ENCODE data around the gene PET117.
"Not testable (repeated sequence)": the region's sequence is repeated elsewhere in the genome, so short reads cannot be mapped to it uniquely, and the experiment has no call there.

The PET117 gene, protein sequence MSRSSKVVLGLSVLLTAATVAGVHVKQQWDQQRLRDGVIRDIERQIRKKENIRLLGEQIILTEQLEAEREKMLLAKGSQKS

DNA sequence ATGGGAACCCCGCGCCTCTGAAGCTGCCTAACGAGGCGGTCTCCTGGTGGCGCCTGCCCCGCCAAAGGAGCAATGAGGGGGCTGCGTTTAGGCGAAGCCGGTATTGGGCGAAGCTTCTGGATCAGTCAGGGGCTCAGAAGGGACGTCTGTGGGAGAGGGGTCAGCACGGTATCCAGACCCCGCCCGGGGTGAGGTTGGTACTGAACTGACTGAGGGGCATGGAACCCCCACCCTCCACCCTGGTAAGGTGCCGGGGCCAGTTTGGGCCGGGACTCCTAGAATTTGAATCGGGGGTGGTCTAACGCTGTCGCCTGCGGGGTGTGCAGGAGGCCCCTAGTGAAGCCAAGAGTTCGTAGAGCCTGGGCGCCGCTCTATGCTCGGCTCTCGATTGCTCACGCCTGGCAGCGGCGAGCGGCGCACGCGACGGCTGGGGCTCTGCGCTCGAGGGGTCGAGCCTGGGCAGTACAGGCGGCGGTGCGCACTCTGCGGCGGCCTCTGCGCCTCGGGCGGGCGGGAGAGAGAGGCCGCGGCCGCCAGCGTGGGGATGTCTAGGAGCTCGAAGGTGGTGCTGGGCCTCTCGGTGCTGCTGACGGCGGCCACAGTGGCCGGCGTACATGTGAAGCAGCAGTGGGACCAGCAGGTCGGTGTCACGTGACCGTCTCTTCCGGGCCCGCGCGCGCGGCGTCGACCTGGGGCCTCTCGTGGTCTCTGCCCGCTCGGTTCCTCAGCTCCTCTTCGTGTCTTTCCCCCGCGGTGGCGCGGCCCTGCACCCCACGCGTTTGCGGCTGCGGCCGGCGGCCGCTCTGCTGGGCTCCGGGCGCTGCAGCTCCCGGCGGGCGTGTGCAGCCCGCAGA lies at the start of gene PET117, which contains the start of gene KAT14:
TSS of gene PET117 (plus strand) at position 452 of the 854 bp plus-strand sequence. CDS start at position 545, 93 bp downstream.
TSS of gene KAT14 (plus strand) at position 452 of the 854 bp plus-strand sequence. CDS start 4,798 bp downstream, outside the sequence.
- DNase-seq (ENCODE audit: low spot score): peak; percentile 87

GRCh38 chr20:18088298-18088697 lies 49.4 kb upstream of the PET117 start:
- not testable (repeated sequence) for DNase-seq (ENCODE audit: low spot score)

GRCh38 chr20:18088841-18089240 lies 48.8 kb upstream of the PET117 start:
- DNase-seq (ENCODE audit: low spot score): not testable (repeated sequence)

DNA sequence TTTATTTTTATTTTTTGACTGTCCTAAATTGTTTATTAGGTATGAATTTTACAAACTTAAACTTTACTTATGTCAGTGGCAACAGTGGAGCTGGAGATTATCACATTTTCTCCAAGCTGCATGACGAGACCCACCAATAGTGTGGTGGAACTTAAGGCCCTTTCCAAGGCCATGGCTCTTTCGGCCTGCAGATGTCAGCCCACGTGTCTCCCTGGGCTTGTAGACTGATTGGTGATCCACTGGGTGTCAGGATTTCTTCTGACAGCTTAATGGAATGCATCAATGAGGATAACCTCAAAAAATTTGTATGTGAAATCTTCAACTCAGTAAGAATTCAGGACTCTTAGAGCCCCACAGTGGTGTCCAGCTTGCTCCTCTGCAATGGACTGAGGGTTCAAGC lies 47.6 kb upstream of the PET117 start:
- DNase-seq (ENCODE audit: low spot score): no peak

- DNase-seq (ENCODE audit: low spot score): no peak
Observed at GRCh38 chr20:18090477-18090876, 47.2 kb upstream of the PET117 start.

GRCh38 chr20:18091623-18092022 lies 46.0 kb upstream of the PET117 start:
- no peak for DNase-seq (ENCODE audit: low spot score)

DNA sequence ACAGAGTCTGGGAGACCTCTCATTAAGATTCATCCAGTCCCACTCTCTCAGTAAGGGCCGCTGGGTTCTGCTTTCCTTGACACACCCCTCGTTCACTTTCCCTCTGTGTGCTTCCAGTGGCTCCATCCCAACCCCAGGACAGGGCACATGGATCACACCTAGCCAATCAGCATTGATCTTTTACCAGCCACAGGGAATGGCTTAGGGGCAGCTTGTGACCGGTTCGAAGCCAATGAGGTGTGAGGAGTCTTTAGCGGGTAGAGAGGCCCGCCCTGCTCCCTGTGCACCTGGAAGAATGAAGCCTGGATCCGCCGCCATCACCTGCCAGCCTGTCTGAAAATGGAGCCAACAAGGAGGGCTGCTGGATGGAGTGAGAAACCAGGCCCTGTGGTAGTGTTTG lies 44.8 kb upstream of the PET117 start:
- DNase-seq (ENCODE audit: low spot score): no peak

DNA sequence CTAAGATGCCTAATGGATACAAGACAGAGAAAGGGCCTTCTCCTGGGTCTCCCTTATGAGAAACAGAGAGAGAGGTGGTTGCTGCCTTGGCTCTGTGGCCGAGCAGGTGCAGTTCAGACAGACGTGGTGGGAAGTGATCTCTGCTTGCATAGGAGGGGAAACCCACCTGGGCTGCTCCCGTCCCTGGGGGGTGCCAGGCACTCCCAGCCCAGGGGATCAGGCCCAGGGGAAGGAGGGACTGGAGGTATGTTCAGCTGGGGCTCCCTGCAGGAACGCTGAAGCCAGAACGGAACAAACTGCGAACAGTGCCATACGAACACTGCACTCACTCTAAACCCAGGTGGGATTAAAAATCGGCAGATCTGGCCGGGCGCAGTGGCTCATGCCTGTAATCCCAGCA lies 44.3 kb upstream of the PET117 start:
- no peak for DNase-seq (ENCODE audit: low spot score)

GRCh38 chr20:18094191-18094590 lies 43.5 kb upstream of the PET117 start:
- DNase-seq (ENCODE audit: low spot score): no peak

DNA sequence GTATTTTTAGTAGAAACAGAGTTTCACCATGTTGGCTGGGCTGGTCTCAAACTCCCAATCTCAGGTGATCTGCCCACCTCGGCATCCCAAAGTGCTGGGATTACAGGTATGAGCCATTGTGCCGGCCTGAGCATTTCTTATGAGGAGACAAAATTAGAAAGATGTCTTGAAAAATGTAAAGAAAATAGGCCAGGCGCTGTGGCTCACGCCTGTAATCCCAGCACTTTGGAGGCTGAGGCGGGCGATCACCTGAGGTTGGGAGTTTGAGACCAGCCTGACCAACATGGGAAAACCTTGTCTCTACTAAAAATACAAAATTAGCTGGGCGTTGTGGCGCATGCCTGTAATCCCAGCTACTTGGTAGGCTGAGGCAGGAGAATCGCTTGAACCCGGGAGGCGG lies 37.1 kb upstream of the PET117 start:
- DNase-seq (ENCODE audit: low spot score): not testable (repeated sequence)

DNA sequence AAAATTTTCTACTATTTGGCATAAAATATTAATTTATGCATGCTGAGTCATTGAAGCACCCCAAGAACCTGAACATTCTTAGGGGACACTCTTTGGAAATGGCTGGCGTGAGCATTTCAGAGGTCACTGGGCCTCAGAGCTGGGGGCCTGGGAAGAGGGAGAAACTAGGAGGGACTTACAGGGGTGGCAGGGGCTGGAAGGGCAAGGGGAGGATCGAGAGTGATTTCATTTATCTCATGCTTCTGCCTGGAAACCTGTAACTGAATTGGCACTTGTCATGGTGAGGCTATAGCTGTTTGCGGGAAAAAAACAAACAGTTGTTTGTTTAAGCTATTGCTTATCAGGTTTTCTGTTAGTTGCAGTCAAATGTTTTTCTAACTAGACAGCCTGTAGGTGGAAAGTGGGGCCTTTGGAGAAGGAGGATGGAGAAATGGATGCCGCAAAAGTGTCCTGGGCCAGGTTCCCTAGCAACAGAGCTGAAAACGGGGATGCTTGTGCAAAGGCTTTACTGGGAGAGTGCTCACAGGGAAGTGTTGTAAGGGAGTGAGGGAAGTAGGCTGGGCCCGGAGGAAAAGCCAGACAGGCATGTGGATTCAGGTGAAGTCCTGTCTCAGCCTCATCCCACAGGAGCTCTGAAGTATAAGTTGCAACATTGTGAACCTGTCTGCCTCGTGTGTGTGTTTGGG lies 36.4 kb upstream of the PET117 start:
- DNase-seq (ENCODE audit: low spot score): no peak

- no peak for DNase-seq (ENCODE audit: low spot score)
Observed at GRCh38 chr20:18103497-18103896, 34.2 kb upstream of the PET117 start.

DNA sequence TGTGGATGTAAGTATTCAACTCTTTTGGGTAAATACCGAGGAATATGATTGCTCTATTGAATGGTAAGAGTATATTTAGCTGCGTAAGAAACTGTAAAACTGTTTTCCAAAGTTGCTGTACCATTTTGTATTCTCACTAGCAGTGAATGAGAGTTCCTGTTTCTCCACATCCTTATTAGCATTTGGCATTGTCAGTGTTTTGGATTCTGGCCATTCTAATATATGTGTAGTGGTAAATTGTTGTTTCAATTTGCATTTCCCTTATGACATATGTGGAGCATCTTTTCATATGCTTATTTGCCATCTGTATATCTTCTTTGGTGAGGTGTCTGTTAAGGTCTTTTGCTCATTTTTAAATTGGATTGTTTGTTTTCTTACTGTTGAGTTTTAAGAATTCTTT lies 29.3 kb upstream of the PET117 start:
- DNase-seq (ENCODE audit: low spot score): no peak

DNA sequence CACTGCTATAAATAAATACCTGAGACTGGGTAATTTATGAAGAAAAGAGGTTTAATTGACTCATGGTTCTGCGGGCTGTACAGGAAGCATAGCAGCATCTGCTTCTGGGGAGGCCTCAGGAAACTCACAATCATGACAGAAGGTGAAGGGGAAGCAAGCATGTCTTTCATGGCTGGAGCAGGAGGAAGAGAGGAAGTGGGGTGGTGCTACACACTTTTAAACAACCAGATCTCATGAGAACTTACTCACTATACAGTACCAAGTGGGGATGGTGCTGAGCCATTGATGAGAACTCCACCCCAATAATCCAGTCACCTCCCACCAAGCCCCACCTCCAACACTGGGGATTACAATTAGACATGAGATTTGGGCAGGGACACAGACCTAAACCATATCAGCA lies 9.1 kb upstream of the PET117 start:
- DNase-seq (ENCODE audit: low spot score): not testable (repeated sequence)

DNA sequence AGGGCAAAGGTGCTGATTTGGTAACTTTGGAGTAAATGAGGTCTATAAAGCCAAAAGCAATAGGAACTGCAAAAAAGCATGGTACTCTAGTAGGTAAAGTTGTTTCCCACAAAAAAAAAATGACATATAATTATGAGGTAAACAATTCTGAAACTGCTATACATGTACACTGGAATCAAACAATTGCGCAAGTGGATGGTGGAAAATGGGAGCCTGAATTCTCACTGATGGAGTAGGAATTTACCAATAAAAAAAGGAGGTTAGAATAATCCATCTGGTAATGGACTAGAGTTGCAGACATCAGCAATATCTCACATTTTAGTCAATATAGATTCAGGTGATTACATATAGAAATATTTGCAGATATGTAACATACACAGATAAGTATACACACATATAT lies 5.0 kb upstream of the PET117 start:
- DNase-seq (ENCODE audit: low spot score): no peak

- no peak for DNase-seq (ENCODE audit: low spot score)
Observed at GRCh38 chr20:18133962-18134361, 3.7 kb upstream of the PET117 start.

- no peak for DNase-seq (ENCODE audit: low spot score)
Observed at GRCh38 chr20:18138266-18138582, 561 bp downstream of the PET117 start.

DNA sequence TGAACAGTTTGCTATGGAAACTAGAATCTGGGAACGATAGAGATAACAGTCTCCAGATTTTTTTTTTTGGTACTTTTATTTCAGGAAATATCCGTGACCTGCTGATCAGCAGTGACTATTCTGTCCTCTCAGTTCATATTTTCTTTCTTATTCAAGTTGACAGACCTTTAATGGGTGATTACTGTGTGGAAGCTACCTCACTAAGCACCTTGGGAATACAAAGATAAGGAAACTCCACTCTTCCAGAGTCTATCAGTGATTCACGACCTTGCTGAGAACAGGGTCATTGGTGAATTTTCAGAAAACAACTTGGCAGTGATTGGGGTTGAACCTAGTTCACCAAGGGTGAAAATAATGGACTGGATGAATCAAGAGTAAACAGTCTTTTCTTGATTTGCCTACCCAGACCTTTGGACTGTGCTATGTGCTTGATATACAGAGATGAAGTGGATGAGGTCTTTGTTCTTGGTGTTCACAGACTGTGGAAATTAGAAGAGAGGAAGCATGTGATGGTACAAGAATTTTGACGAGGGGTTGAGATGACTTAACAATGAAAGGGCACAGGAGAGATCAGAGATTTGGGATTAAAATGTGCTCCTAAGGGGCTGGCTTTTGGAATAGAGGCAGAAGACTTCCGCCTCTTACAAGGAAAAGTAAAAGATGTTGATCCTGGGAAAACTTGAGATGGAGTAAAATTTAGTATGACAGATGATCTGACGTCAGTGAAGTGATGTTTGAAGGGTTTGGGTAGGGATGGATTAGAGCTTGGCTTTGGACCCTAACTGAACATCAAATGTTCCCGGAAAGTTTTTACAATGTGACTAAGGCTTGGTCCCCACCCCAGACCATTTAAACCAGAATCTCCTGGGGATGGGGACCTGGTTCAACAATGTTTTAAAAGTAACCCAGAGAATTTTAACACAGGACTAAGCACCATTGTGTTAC lies 1.2 kb downstream of the PET117 start:
- no peak for DNase-seq (ENCODE audit: low spot score)

- no peak for DNase-seq (ENCODE audit: low spot score)
Observed at GRCh38 chr20:18139832-18140231, 2.2 kb downstream of the PET117 start.

DNA sequence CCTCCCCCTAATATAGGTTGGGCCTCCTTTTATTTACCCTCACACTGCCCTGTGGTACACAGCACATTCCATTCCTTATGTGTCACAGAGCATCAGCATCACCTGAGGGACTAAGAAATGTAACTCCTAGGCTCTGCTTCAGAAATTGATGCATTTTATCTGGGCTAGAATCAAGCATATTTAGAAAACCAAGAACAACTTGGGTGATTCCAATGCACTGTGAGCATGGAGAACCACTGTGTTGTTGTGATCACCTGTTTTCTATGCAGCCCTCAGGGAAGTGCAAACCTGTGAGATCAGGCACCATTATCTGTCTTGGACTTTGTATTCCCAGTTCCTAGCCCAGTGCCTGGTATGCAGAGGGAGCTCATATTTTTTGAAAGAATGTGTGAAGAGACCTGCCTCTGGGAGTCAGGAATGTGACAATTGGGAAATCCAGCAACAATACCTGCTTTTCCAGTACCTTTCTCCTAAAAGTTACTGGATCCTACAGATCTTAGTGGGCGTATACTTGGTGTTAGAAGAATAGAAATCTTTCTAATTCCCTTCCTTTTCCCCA lies 7.0 kb downstream of the PET117 start:
- no peak for DNase-seq (ENCODE audit: low spot score)

DNA sequence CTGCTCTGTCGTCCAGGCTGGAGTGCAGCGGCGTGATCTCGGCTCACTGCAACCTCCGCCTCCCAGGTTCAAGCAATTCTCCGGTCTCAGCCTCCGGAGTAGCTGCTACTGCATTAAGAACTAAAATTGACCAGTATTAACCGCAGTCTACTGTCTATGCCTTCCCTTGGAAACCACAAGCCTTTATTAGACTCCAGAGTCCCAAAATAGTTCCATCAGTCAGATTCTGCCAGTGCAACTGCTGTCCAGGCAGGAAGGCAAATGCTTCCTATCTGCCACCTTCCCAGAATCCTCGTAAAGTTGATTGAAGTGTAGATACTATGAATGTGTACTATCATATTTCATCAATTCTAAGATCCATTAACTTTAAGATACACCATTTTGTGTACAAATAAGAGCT lies 16.7 kb downstream of the PET117 start:
- no peak for DNase-seq (ENCODE audit: low spot score)

DNA sequence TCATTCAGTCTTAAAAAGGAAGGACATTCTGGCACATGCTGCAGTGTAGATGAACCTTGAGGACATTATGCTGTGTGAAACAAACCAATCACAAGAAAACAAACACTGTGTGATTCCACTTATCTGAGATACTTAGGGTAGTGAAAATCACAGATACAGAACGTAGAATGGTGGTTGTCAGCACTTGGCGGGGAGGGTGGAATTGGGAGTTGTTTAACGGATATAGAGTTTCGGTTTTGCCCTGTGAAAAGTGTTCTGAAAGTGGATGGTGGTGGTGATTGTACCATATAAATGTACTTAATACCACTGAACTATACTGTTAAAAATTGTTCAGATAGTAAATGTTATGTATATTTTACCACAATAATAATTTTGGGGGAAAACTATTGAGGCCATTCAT lies 18.4 kb downstream of the PET117 start:
- DNase-seq (ENCODE audit: low spot score): no peak
